H9 (cell line): ENCODE data around the gene AFAP1L1. TPM values are rescaled to one million over a fixed set of nuclear protein-coding genes. Genes with fewer than 3 reads are reported as not detected.

Source experiments
- DNase-seq: peaks from one replicate; pipeline ENCODE4 v3.0.0-alpha.2; 2017
- H2AFZ ChIP-seq: one replicate; pipeline ENCODE4 v1.6.1; 2013; ENCODE audit warnings: mild to moderate bottlenecking, low read length, control low read depth, moderate library complexity
- H2AK5ac ChIP-seq: 2 replicates; pipeline ENCODE4 v1.6.1; 2013; ENCODE audit warnings: low read length, control low read depth, mixed read lengths; ENCODE audit not compliant: insufficient read length
- H2BK120ac ChIP-seq: one replicate; pipeline ENCODE4 v1.6.1; 2013; ENCODE audit warnings: low read depth, mild to moderate bottlenecking, low read length, control low read depth, inconsistent platforms; ENCODE audit not compliant: poor library complexity, severe bottlenecking
- H2BK12ac ChIP-seq: 2 replicates; pipeline ENCODE4 v1.6.1; 2013; ENCODE audit warnings: low read length, control low read depth, mixed read lengths, low read depth; ENCODE audit not compliant: insufficient read length
- H2BK15ac ChIP-seq: 2 replicates; pipeline ENCODE4 v1.6.1; 2013; ENCODE audit warnings: low read depth, low read length, control low read depth
- H2BK20ac ChIP-seq: one replicate; pipeline ENCODE4 v1.6.1; 2013; ENCODE audit warnings: low read depth, mild to moderate bottlenecking, low read length, control low read depth, inconsistent platforms; ENCODE audit not compliant: poor library complexity, severe bottlenecking
- H2BK5ac ChIP-seq: 2 replicates; pipeline ENCODE4 v1.6.1; 2013; ENCODE audit warnings: low read length, control low read depth, mixed read lengths; ENCODE audit not compliant: insufficient read length
- H3K14ac ChIP-seq: 2 replicates; pipeline ENCODE4 v1.6.1; 2013; ENCODE audit warnings: low read length, control low read depth; ENCODE audit not compliant: insufficient read depth
- H3K18ac ChIP-seq: 2 replicates; pipeline ENCODE4 v1.6.1; 2013; ENCODE audit warnings: low read depth, mild to moderate bottlenecking, mixed read lengths, low read length, control low read depth; ENCODE audit not compliant: insufficient read length
- H3K23ac ChIP-seq: 2 replicates; pipeline ENCODE4 v1.6.1; 2013; ENCODE audit warnings: low read length, control low read depth, mixed read lengths, low read depth; ENCODE audit not compliant: insufficient read length
- H3K23me2 ChIP-seq: 2 replicates; pipeline ENCODE4 v1.6.1; 2013; ENCODE audit warnings: low read depth, mild to moderate bottlenecking, mixed read lengths, low read length, control low read depth; ENCODE audit not compliant: insufficient read length, poor library complexity, severe bottlenecking
- H3K27ac ChIP-seq: 2 replicates; pipeline ENCODE4 v1.5.1; 2013; ENCODE audit warnings: low read length, control low read depth, mixed read lengths, low read depth; ENCODE audit not compliant: insufficient read length
- H3K27me3 ChIP-seq: 2 replicates; pipeline ENCODE4 v1.6.1; 2013; ENCODE audit warnings: low read length, control low read depth, inconsistent platforms; ENCODE audit not compliant: insufficient read depth
- H3K4ac ChIP-seq: 2 replicates; pipeline ENCODE4 v1.6.1; 2013; ENCODE audit warnings: low read depth, mild to moderate bottlenecking, control low read depth, inconsistent platforms, low read length, moderate library complexity
- H3K4me1 ChIP-seq: 2 replicates; pipeline ENCODE4 v1.6.1; 2013; ENCODE audit warnings: low read length, control low read depth, inconsistent platforms; ENCODE audit not compliant: insufficient read depth
- H3K4me2 ChIP-seq: 2 replicates; pipeline ENCODE4 v1.6.1; 2013; ENCODE audit warnings: low read length, control low read depth, mixed read lengths; ENCODE audit not compliant: insufficient read length, insufficient read depth
- H3K56ac ChIP-seq: 2 replicates; pipeline ENCODE4 v1.6.1; 2013; ENCODE audit warnings: low read depth, mild to moderate bottlenecking, mixed read lengths, low read length, control low read depth; ENCODE audit not compliant: insufficient read length
- H3K79me1 ChIP-seq: 2 replicates; pipeline ENCODE4 v1.6.1; 2013; ENCODE audit warnings: low read depth, mild to moderate bottlenecking, moderate library complexity, low read length, control low read depth, inconsistent platforms; ENCODE audit not compliant: insufficient read depth, poor library complexity, severe bottlenecking
- H3K79me2 ChIP-seq: 2 replicates; pipeline ENCODE4 v1.6.1; 2013; ENCODE audit warnings: low read length, control low read depth, inconsistent platforms; ENCODE audit not compliant: insufficient read depth
- H3K9ac ChIP-seq: 2 replicates; pipeline ENCODE4 v1.6.1; 2013; ENCODE audit warnings: low read length, control low read depth, mixed read lengths; ENCODE audit not compliant: insufficient read length; ENCODE audit errors: extremely low read depth
- H3K9me3 ChIP-seq: one replicate; pipeline ENCODE4 v1.6.1; 2013; ENCODE audit warnings: low read depth, low read length, inconsistent platforms; ENCODE audit not compliant: control insufficient read depth
- H3T11ph ChIP-seq: one replicate; pipeline ENCODE4 v1.6.1; 2013; ENCODE audit warnings: mild to moderate bottlenecking, low read length, control low read depth, inconsistent platforms
- H4K20me1 ChIP-seq: one replicate; pipeline ENCODE4 v1.6.1; 2013; ENCODE audit not compliant: control insufficient read depth, insufficient read length, insufficient read depth
- H4K5ac ChIP-seq: 2 replicates; pipeline ENCODE4 v1.6.1; 2013; ENCODE audit warnings: low read depth, mild to moderate bottlenecking, mixed read lengths, low read length, control low read depth; ENCODE audit not compliant: insufficient read length
- H4K8ac ChIP-seq: replicated peaks from 2 replicates; pipeline ENCODE4 v1.6.1; 2013; ENCODE audit warnings: low read length, control low read depth, mixed read lengths, low read depth; ENCODE audit not compliant: insufficient read length
- H4K91ac ChIP-seq: 2 replicates; pipeline ENCODE4 v1.6.1; 2013; ENCODE audit warnings: low read depth, mild to moderate bottlenecking, moderate library complexity, mixed read lengths, low read length, control low read depth; ENCODE audit not compliant: insufficient read length
- H3K27ac Mint-ChIP-seq, 3 experiments: 2 replicates in 2 of 3; 3 replicates in 1 of 3; pipeline ENCODE4 v1.8.0; 2020 to 2021; ENCODE audit warnings: mixed read lengths in 3 of 3, mild to moderate bottlenecking in 1 of 3, moderate library complexity in 1 of 3
- H3K27me3 Mint-ChIP-seq: 2 replicates; pipeline ENCODE4 v1.8.0; 2021; ENCODE audit warnings: low read depth, mild to moderate bottlenecking, moderate library complexity, mixed read lengths
- H3K36me3 Mint-ChIP-seq, 3 experiments: 2 replicates in 2 of 3; 3 replicates in 1 of 3; pipeline ENCODE4 v1.8.0; 2020 to 2021; ENCODE audit warnings: low read depth in 3 of 3, mixed read lengths in 3 of 3; ENCODE audit not compliant: insufficient read depth in 1 of 3
- H3K4me1 Mint-ChIP-seq, 2 experiments: 2 replicates each; pipeline ENCODE4 v1.8.0; 2020; ENCODE audit warnings: mixed read lengths in 2 of 2
- H3K4me3 Mint-ChIP-seq, 2 experiments: 2 replicates in 1 of 2; 3 replicates in 1 of 2; pipeline ENCODE4 v1.8.0; 2020 to 2021; ENCODE audit warnings: mild to moderate bottlenecking in 2 of 2, mixed read lengths in 2 of 2, moderate library complexity in 1 of 2
- H3K9me3 Mint-ChIP-seq, 2 experiments: 2 replicates in 1 of 2; 3 replicates in 1 of 2; pipeline ENCODE4 v1.8.0; 2020; ENCODE audit warnings: mild to moderate bottlenecking in 2 of 2, mixed read lengths in 2 of 2, moderate library complexity in 1 of 2
- WGBS: extraction: QIAGEN DNeasy Blood & Tissue Kit; methylation state at CpG from one replicate; pipeline ENCODE4 v1.1.7; 2013; ENCODE audit warnings: missing lambda C conversion rate, low lambda C conversion rate, mixed read lengths; ENCODE audit not compliant: insufficient read length; ENCODE audit errors: extremely low coverage; 5-methylcytosine and 5-hydroxymethylcytosine counted together
- total RNA-seq: library from RNA; stranded (reverse); gene quantifications from 2 replicates; pipeline ENCODE4 v1.2.1, GENCODE V29; 2021
- TF ChIP-seq, protein P1 (sequence below): fragments of 200-600 bp; sonication (generic); conservative IDR thresholded peaks from 3 replicates; pipeline ENCODE4 v1.8.0; 2021; ENCODE audit warnings: antibody characterized with exemption, mild to moderate bottlenecking

AFAP1L1 gene
- total RNA-seq, 1 experiment from 2014 or later, result 1.8 TPM

DNA sequence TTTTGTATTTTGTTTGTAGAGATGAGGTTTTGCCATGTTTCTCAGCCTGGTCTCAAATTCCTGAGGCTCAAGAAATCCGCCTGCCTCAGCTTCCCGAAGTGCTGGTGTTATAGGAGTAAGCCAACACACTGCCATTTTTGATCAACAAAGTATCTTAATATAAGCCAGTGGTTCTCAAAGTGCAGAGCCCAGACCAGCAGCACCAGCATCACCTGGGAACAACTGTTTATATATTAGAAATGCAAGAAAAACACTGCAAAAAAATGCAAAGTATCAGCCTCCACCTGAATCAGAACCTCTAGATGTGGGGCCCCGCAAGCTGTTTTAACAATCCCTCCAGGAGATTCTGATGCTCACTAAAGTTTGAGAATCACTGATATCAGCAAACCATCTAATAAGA is 101.3 kb downstream of the AFAP1L1 start:
- Histone ChIP-seq H2BK120ac (no peak overlapping the region), H3K79me1 (no peaks in the 10 kb centered on the region), H3K23me2 (no peaks in the 10 kb centered on the region), H3K23ac (no peak overlapping the region), H2BK15ac (no peak overlapping the region), H3K4ac (no peak overlapping the region), H2AK5ac (no peak overlapping the region), H3K4me1 (no peaks in the 10 kb centered on the region), H4K5ac (no peak overlapping the region), H3K79me2 (no peaks in the 10 kb centered on the region), H4K91ac (no peak overlapping the region), H2AFZ (no peak overlapping the region), H4K20me1 (no peaks in the 10 kb centered on the region), H3K27me3 (no peaks in the 10 kb centered on the region), H3K14ac (no peak overlapping the region), H2BK20ac (no peak overlapping the region), H3T11ph (no peak overlapping the region), H2BK5ac (no peak overlapping the region), H3K18ac (no peak overlapping the region), H3K27ac (no peak overlapping the region), H3K4me2 (no peak overlapping the region), H3K56ac (no peak overlapping the region), H3K9me3 (no peaks in the 10 kb centered on the region), H2BK12ac (no peak overlapping the region), H3K9ac (no peak overlapping the region), H4K8ac (no peak overlapping the region)
- H3K27ac Mint-ChIP-seq, result no peak overlapping the region; a peak in 1 of 7 replicates
- H3K36me3 Mint-ChIP-seq, result peaks cover 0 to 12% (median 0%) of the 10 kb centered on the region in 3 experiments; a peak in 4 of 7 replicates
- no CpG with 5 or more reads among the region's 3 CpGs for WGBS
- H3K4me1 Mint-ChIP-seq, result peaks cover 12 to 17% of the 10 kb centered on the region in 2 experiments
- no peaks in the 10 kb centered on the region for H3K27me3 Mint-ChIP-seq
- DNase-seq, result no peak
- H3K9me3 Mint-ChIP-seq, result no peaks in the 10 kb centered on the region; a peak in 1 of 5 replicates
- TF ChIP-seq, protein P1, sequence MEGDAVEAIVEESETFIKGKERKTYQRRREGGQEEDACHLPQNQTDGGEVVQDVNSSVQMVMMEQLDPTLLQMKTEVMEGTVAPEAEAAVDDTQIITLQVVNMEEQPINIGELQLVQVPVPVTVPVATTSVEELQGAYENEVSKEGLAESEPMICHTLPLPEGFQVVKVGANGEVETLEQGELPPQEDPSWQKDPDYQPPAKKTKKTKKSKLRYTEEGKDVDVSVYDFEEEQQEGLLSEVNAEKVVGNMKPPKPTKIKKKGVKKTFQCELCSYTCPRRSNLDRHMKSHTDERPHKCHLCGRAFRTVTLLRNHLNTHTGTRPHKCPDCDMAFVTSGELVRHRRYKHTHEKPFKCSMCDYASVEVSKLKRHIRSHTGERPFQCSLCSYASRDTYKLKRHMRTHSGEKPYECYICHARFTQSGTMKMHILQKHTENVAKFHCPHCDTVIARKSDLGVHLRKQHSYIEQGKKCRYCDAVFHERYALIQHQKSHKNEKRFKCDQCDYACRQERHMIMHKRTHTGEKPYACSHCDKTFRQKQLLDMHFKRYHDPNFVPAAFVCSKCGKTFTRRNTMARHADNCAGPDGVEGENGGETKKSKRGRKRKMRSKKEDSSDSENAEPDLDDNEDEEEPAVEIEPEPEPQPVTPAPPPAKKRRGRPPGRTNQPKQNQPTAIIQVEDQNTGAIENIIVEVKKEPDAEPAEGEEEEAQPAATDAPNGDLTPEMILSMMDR, result no peak
- no peak overlapping the region for H3K4me3 Mint-ChIP-seq
